Measurements from ENCODE around the gene GPR143. TPM values are rescaled to one million over a fixed set of nuclear protein-coding genes. Genes with fewer than 3 reads are reported as not detected.

GPR143 gene
- total and polyA plus RNA-seq, 9 of the 15 experiments (the other 6 are each of a cell fraction or from before 2014, with no cell fraction given): not detected

DNA sequence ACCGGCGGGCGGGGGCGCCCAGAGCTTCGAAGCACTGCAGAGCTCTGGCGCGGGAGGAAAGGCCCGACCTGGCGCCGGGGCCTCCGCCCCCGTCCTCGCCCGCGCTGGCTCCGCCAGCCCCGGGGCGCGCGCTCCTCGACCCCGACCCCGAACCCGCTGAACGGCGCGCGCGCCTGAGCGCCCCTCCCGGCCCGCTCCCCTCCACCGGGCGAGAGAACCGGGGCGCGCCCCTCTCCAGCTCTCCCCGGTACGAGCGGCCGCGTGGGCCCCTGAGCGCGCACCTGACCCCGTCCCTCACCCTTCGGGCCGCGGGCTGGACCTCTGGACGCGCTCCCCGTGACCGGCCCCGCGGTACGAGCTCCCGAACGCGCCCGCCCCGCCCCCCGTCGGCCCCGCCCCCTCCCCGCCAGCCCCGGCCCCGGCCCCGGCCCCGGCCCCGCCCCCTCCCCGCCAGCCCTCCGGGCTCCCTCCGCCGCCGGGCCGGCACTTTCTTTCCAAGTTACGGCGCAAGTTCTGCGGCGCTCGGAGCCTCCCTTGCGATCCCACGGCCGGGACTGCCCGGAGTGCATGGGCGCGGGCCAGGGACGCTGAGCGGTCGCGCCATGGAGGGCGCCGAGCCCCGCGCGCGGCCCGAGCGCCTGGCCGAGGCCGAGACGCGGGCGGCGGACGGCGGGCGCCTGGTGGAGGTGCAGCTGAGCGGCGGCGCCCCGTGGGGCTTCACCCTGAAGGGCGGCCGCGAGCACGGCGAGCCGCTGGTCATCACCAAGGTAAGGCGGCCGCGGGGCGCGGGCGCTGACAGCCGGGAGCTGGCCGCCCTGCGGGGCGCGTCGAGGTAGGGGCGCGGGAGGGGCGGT lies 20.5 kb upstream of the GPR143 start, which contains the start of gene SHROOM2 (continued):
- TF ChIP-seq, protein P1, sequence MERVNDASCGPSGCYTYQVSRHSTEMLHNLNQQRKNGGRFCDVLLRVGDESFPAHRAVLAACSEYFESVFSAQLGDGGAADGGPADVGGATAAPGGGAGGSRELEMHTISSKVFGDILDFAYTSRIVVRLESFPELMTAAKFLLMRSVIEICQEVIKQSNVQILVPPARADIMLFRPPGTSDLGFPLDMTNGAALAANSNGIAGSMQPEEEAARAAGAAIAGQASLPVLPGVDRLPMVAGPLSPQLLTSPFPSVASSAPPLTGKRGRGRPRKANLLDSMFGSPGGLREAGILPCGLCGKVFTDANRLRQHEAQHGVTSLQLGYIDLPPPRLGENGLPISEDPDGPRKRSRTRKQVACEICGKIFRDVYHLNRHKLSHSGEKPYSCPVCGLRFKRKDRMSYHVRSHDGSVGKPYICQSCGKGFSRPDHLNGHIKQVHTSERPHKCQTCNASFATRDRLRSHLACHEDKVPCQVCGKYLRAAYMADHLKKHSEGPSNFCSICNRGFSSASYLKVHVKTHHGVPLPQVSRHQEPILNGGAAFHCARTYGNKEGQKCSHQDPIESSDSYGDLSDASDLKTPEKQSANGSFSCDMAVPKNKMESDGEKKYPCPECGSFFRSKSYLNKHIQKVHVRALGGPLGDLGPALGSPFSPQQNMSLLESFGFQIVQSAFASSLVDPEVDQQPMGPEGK (CRISPR knock-in tag; IDR thresholded peaks at IDR 0.05; ENCODE audit: borderline replicate concordance): no peak
- TF ChIP-seq ZNF778 (CRISPR knock-in tag; IDR thresholded peaks at IDR 0.05) (no peak), HDAC3 (IDR thresholded peaks at IDR 0.05; ENCODE audit: borderline replicate concordance, partially characterized antibody) (no peak), NEUROD1 (IDR thresholded peaks at IDR 0.05; ENCODE audit: borderline replicate concordance, low read depth, low read length, partially characterized antibody) (no peak), PRMT5 (CRISPR knock-in tag; IDR thresholded peaks at IDR 0.05) (no peak), HDAC8 (tag; IDR thresholded peaks at IDR 0.05) (no peak), MED1 (CRISPR knock-in tag; IDR thresholded peaks at IDR 0.05; ENCODE audit: borderline replicate concordance) (no peak), ZNF174 (CRISPR knock-in tag; IDR thresholded peaks at IDR 0.05) (no peak)
- TF ChIP-seq, protein P2, sequence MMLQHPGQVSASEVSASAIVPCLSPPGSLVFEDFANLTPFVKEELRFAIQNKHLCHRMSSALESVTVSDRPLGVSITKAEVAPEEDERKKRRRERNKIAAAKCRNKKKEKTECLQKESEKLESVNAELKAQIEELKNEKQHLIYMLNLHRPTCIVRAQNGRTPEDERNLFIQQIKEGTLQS (IDR thresholded peaks at IDR 0.05): no peak
- TF ChIP-seq, protein P2 (CRISPR knock-in tag; conservative IDR thresholded peaks at IDR 0.05): no peak
